Measurements from ENCODE around the gene KLHL25. TPM values are rescaled to one million over a fixed set of nuclear protein-coding genes. Genes with fewer than 3 reads are reported as not detected.
"Not testable (repeated sequence)": the region's sequence is repeated elsewhere in the genome, so short reads cannot be mapped to it uniquely, and the experiment has no call there.

The KLHL25 gene
- total RNA-seq, 1 experiment from 2014 or later: 15.6 TPM

- in situ Hi-C loops (cut with HindIII; ENCODE audit: low sequenced_read_pairs): no loop called here
- DNase-seq (ENCODE audit: low spot score): no peak
These were observed 15.3 kb upstream of the KLHL25 start for GRCh38 chr15:85810075-85810474.

- DNase-seq (ENCODE audit: low spot score): peak; percentile 50
- in situ Hi-C loops (cut with HindIII; ENCODE audit: low sequenced_read_pairs): no loop called here
These were observed 10.7 kb upstream of the KLHL25 start for GRCh38 chr15:85805420-85805819.

GRCh38 chr15:85804481-85805170 is 9.9 kb upstream of the KLHL25 start:
- peak; percentile 65 for DNase-seq (ENCODE audit: low spot score)
- in situ Hi-C loops (cut with HindIII; ENCODE audit: low sequenced_read_pairs): no loop called here

- in situ Hi-C loops (cut with HindIII; ENCODE audit: low sequenced_read_pairs); DNase-seq (ENCODE audit: low spot score): not testable (repeated sequence)
These were observed 7.9 kb upstream of the KLHL25 start for GRCh38 chr15:85802617-85803016.

- no peak for DNase-seq (ENCODE audit: low spot score)
- in situ Hi-C loops (cut with HindIII; ENCODE audit: low sequenced_read_pairs): no loop called here
These were observed 5.9 kb upstream of the KLHL25 start for GRCh38 chr15:85800478-85801123.

GRCh38 chr15:85796371-85796770 is 1.6 kb upstream of the KLHL25 start:
- DNase-seq (ENCODE audit: low spot score); in situ Hi-C loops (cut with HindIII; ENCODE audit: low sequenced_read_pairs): not testable (repeated sequence)

GRCh38 chr15:85795337-85796305 is 896 bp upstream of the KLHL25 start:
- in situ Hi-C loops (cut with HindIII; ENCODE audit: low sequenced_read_pairs): no loop called here
- DNase-seq (ENCODE audit: low spot score): no peak

GRCh38 chr15:85793641-85794597 is 806 bp downstream of the KLHL25 start:
- in situ Hi-C loops (cut with HindIII; ENCODE audit: low sequenced_read_pairs): no loop called here
- peak; percentile 44 for DNase-seq (ENCODE audit: low spot score)

GRCh38 chr15:85792912-85793590 is 1.7 kb downstream of the KLHL25 start:
- no peak for DNase-seq (ENCODE audit: low spot score)
- in situ Hi-C loops (cut with HindIII; ENCODE audit: low sequenced_read_pairs): no loop called here

GRCh38 chr15:85792102-85792731 is 2.5 kb downstream of the KLHL25 start:
- in situ Hi-C loops (cut with HindIII; ENCODE audit: low sequenced_read_pairs): no loop called here
- DNase-seq (ENCODE audit: low spot score): no peak

- no peak for DNase-seq (ENCODE audit: low spot score)
- in situ Hi-C loops (cut with HindIII; ENCODE audit: low sequenced_read_pairs): no loop called here
These were observed 5.2 kb downstream of the KLHL25 start for GRCh38 chr15:85789496-85789875.

GRCh38 chr15:85788771-85789495 is 5.8 kb downstream of the KLHL25 start:
- DNase-seq (ENCODE audit: low spot score): peak; percentile 75
- in situ Hi-C loops (cut with HindIII; ENCODE audit: low sequenced_read_pairs): no loop called here

- in situ Hi-C loops (cut with HindIII; ENCODE audit: low sequenced_read_pairs): no loop called here
- no peak for DNase-seq (ENCODE audit: low spot score)
These were observed 8.0 kb downstream of the KLHL25 start for GRCh38 chr15:85786781-85787114.

- peak; percentile 43 for DNase-seq (ENCODE audit: low spot score)
- in situ Hi-C loops (cut with HindIII; ENCODE audit: low sequenced_read_pairs): no loop called here
These were observed 8.6 kb downstream of the KLHL25 start for GRCh38 chr15:85785887-85786780.

GRCh38 chr15:85782064-85782463 is 12.7 kb downstream of the KLHL25 start:
- DNase-seq (ENCODE audit: low spot score): no peak
- in situ Hi-C loops (cut with HindIII; ENCODE audit: low sequenced_read_pairs): no loop called here

- DNase-seq (ENCODE audit: low spot score): no peak
- in situ Hi-C loops (cut with HindIII; ENCODE audit: low sequenced_read_pairs): no loop called here
These were observed 13.6 kb downstream of the KLHL25 start for GRCh38 chr15:85781099-85781498.
